HG03103 (cell line): ENCODE measurements around the gene NIPAL1.
A peak's percentile ranks its signal among the peaks of the same experiment; 100 is the strongest.
"Not testable (repeated sequence)": the region's sequence is repeated elsewhere in the genome, so short reads cannot be mapped to it uniquely, and the experiment has no call there.

ENCODE experiments used
- ATAC-seq: cut with Tn5 transposase; IDR thresholded peaks from one replicate; pipeline ENCODE4 v1.9.1; 2021; ENCODE audit warnings: low read depth; ENCODE audit not compliant: unreplicated experiment

NIPAL1 gene

DNA sequence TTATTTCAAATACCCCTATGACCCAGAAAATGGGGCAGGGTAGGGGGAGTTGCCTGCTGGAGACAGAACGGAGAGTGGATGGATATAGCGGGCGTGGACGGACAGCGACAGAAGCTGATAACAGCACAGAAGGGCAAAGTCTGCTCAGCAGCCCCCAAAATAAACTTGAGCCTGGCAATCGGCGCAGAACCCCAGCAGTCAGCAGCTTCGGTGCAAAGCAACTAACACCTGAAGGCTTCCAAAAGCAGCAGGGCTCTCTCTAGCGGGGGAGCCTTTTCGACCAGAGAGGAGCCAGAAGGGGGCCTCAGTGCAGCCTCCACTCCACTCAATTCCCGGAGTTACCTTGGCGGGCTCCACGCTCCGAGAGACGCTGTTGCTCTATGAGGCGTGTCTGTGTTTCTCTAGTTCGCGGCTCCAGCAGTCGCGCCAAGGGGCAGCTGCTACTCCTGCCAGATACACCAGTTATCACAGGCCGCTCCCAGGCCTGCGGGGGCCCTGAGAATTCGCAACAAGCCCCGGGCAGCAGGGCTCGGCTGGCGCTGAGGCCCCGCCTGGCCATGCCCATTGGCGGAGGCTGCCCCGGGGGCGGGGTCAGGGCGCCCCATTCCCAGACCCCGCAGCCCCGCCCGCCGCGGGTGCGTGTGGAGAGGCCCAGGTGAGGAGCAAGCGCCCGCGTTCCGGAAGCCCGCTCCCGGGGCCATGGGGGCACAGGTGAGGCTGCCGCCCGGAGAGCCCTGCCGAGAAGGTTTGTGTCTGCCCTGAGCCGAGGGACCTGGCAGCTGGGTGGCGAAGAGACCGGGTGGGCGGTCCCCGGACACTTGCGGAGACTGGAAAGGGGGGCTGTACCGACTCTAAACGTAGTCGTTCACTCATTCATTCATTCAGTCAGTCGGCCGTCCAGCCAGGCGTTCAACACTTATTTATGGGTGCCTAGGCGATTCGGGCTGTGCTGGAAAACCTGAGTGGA lies at the start of gene NIPAL1, which contains the start of gene CNGA1:
TSS of gene NIPAL1 (plus strand) at position 632 of the 967 bp plus-strand sequence. CDS start at position 700, 68 bp downstream.
TSS of gene CNGA1 (minus strand) at position 541 of the 967 bp plus-strand sequence. CDS start 63,992 bp downstream, outside the sequence.
- ATAC-seq = peak; percentile 86

- ATAC-seq = no peak
Measured at GRCh38 chr4:47968847-47969246, 47.7 kb upstream of the NIPAL1 start.

GRCh38 chr4:47972181-47972580 lies 44.4 kb upstream of the NIPAL1 start:
- ATAC-seq = peak; percentile 89

DNA sequence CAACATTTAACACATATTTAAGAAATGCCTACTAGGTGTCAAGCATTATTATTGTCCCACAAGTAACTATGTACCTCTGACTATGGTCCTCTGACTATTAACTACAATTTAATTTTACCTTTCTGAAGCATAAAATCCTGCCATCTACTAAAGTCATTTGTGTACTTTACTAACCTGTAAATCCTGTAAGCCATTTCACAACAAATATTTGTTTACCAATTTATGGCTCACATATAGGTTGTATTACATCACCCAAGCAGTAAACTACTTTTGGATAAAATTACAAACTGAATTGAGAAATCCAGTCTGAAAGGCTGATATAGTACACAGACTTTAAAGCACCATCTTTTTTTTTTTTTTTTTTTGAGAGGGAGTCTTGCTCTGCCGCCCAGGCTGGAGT lies 43.9 kb upstream of the NIPAL1 start:
- no peak for ATAC-seq

GRCh38 chr4:47974566-47974965 lies 42.0 kb upstream of the NIPAL1 start:
- ATAC-seq = no peak

DNA sequence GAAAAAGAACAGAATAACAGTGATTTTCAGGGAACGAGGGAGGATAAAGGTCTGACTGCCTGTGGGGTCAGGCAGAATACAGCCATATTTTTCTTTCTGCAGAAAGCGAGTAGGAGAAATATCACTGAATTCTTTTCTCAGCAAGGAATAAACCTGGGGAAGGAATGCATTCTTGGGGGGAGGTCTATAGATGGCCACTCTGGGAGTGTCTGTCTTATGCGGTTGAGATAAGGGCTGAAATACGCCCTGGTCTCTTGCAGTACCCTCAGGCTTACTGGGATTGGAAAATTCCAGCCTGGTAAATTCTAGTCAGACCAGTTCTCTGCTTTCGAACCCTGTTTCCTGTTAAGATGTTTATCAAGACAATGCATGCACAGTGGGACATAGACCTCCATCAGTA lies 26.4 kb upstream of the NIPAL1 start:
- no peak for ATAC-seq

- not testable (repeated sequence) for ATAC-seq
Measured at GRCh38 chr4:47992475-47992874, 24.1 kb upstream of the NIPAL1 start.

- no peak for ATAC-seq
Measured at GRCh38 chr4:47996021-47996420, 20.6 kb upstream of the NIPAL1 start.

DNA sequence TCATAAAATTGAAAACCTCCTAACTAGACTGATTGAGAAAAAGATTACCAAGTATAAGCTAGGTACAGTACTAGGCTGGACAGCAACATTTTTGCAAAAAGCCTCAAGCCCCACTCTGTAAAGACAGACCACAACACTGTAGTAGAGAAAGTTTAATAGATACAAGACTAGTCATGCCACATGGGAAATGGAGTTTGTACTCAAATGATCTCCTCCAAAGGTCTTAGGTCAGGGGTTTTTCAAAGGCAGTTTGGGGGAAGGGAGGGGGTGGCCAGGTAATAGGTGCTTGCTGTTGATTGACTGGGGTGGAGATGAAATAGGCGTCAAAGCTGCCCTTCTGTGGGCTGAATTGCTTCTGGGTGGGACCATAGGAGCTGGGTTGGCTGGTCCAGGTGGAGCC lies 14.3 kb upstream of the NIPAL1 start:
- ATAC-seq = no peak

- not testable (repeated sequence) for ATAC-seq
Measured at GRCh38 chr4:48003568-48003967, 13.0 kb upstream of the NIPAL1 start.

- ATAC-seq = no peak
Measured at GRCh38 chr4:48005781-48006180, 10.8 kb upstream of the NIPAL1 start.

- ATAC-seq = no peak
Measured at GRCh38 chr4:48008021-48008596, 8.5 kb upstream of the NIPAL1 start.

DNA sequence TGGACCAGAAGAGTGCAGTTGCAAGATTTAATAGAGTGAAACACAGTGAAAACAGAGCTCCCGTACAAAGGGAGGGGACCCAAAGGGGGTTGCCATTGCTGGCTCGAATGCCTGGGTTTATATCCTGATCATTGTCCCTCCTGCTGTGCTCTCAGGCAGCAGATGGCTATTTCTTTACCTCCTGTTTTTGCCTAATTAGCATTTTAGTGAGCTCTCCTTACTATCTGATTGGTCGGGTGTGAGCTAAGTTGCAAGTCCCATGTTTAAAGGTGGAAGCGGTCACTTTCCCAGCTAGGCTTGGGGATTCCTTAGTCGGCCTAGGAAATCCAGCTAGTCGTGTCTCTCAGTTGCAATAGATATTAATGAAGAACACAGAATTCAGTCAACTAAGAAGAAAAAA lies 5.7 kb upstream of the NIPAL1 start:
- ATAC-seq = not testable (repeated sequence)

GRCh38 chr4:48011722-48012121 lies 4.8 kb upstream of the NIPAL1 start:
- ATAC-seq = no peak

- ATAC-seq = no peak
Measured at GRCh38 chr4:48012824-48013223, 3.7 kb upstream of the NIPAL1 start.

GRCh38 chr4:48015216-48015615 lies 1.4 kb upstream of the NIPAL1 start:
- no peak for ATAC-seq

DNA sequence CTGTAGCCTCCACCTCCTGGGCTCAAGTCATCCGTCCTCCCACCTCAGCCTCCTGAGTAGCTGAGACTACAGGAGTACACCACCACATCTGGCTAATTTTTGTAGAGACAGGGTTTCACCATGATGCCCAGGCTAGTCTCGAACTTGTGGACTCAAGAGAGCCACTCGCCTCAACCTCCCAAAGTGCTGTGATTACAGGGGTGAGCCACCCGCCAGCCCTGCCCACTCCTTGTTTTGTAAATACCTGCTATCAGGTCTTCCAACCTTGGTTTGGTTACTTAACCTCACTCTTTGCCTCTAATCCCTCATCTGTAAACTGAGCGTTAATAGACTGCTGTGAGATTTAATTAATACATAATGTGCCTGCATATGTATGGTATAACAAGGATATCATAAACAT lies 894 bp upstream of the NIPAL1 start:
- ATAC-seq = no peak

DNA sequence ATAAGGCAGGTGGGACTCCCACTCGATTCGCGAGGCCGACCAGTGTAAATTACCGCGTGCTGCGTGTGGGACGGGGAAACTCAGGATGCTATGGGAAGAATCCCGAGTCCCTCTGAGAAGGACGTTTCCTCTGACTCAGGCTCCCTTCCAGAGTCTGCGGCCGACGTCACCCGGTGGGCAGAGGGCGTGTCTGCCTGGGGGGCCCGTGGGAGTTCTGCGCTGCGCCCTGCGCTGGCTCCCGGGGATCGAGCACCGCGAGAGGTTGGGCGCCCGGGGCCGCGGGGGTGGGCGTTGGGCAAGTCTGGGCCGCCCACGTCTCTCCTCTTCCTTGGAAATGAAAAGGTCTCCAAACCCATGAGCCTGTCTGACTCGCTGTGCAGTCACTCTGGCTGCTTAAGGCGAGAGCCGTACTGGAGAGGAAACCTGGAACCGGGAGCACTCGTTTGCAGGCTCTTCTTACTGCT lies 568 bp downstream of the NIPAL1 start:
- no peak for ATAC-seq

DNA sequence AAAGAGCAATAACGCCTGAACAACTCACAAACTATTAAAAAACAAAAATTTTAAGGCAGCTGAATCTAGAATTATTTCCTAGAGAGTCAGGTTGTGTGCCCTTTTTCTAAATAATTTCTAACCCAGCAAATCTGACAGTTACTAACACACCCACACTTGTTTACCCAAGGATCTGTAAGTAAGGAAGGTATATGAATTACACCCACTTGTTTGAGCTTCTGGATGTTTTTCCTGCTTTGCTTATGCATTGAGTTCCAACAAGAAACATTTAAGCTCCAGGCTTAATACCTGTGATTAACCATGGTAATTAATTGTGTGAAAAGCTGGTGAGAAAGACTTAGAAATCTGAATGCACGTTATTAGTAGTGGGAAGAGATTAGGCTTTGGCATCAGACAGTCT lies 1.5 kb downstream of the NIPAL1 start:
- ATAC-seq = no peak

- ATAC-seq = no peak
Measured at GRCh38 chr4:48021100-48021499, 4.5 kb downstream of the NIPAL1 start.

- no peak for ATAC-seq
Measured at GRCh38 chr4:48022192-48022799, 5.7 kb downstream of the NIPAL1 start.
